ENCODE measurements around the gene TTC21A.

DNA sequence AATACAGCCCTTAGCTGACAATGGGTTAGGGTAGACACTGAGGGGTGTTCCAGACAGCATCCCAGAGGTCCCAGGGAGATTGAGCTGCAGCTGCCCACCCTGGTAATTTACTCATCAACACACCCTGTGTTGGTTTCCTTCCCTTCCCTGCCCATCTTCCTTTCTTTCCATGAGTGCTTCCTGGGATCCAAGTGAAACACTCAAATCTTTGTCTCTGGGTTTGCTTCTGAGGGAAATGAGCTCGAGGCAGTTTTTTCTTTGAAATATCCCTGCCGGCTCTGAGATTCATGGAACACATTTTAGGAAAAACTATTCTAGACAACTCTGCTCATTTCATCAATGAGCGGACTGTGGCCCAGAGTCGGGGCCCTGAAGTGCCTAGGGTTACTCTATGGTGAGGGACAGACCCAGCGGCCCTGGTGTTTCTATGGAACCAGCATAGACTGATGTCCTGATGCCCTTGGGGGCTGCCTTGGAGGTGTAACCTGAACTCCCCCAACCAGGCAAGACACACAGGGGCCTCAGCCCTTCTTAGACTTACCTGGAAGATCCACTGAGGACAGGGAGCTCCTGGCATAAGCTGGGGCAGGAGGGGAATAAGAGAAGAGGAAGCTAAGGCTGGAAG lies 60.8 kb downstream of the TTC21A start:
- no peak for TF ChIP-seq CTCF (conservative IDR thresholded peaks at IDR 0.05)
- no peak for TF ChIP-seq EZH2 (IDR thresholded peaks at IDR 0.05; ENCODE audit: low read depth)

Measured in PC-9 (cell line).